Duodenal mucosa (tissue), 2 donors: ENCODE data around the gene TMEM255B.
"Not testable (repeated sequence)": the region's sequence is repeated elsewhere in the genome, so short reads cannot be mapped to it uniquely, and the experiment has no call there.

ENCODE experiments used
- H3K27ac ChIP-seq: one replicate; pipeline ENCODE4 v1.7.0; 2013; ENCODE audit warnings: low read depth, low read length
- H3K27me3 ChIP-seq, 2 donors: one replicate each; pipeline ENCODE4 v1.7.0; 2013; ENCODE audit warnings: low read length in 2 of 2, control low read depth in 1 of 2; ENCODE audit not compliant: insufficient read depth in 2 of 2, control insufficient read depth in 1 of 2
- H3K36me3 ChIP-seq, 2 donors: one replicate each; pipeline ENCODE4 v1.7.0; 2013; ENCODE audit warnings: low read length in 2 of 2, control low read depth in 1 of 2; ENCODE audit not compliant: insufficient read depth in 2 of 2, control insufficient read depth in 1 of 2
- H3K4me1 ChIP-seq, 2 donors: one replicate each; pipeline ENCODE4 v1.7.0; 2013; ENCODE audit warnings: low read length in 2 of 2, control low read depth in 1 of 2; ENCODE audit not compliant: insufficient read depth in 2 of 2, control insufficient read depth in 1 of 2
- H3K4me3 ChIP-seq, 2 donors: one replicate each; pipeline ENCODE4 v1.7.0; 2013; ENCODE audit warnings: low read length in 2 of 2, low read depth in 1 of 2
- H3K9ac ChIP-seq, 2 donors: one replicate each; pipeline ENCODE4 v1.7.0; 2013; ENCODE audit warnings: low read length in 2 of 2, low read depth in 1 of 2
- H3K9me3 ChIP-seq, 2 donors: one replicate each; pipeline ENCODE4 v1.7.0; 2013; ENCODE audit warnings: low read length in 2 of 2, control low read depth in 1 of 2; ENCODE audit not compliant: control insufficient read depth in 1 of 2

Gene TMEM255B

DNA sequence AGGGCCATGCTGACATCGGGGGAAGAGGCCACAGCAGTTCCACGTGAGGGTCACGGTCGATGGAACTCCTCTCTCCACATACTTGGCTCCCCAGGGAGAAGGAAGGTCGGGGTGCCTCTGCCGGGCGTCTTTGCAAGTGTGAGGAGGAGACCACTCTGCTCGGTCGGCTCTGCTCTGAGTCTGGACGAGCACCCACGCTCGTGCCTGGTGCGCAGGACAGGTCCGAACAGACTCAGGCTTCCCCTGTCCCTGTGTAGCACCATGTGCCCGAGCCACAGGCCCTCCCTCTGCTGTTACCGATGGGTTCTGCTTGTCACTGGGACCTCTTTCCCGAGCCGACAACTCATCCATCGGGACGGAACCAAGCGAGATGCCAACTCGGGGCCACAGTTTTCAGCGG is 35.1 kb downstream of the TMEM255B start:
- Histone ChIP-seq H3K4me3 (no peak overlapping the region), H3K9me3 (no peaks in the 10 kb centered on the region), H3K4me1 (no peaks in the 10 kb centered on the region), H3K36me3 (no peaks in the 10 kb centered on the region), H3K27me3 (peaks cover 0 to 1% of the 10 kb centered on the region in 2 donors), H3K9ac (no peak overlapping the region), H3K27ac (no peak overlapping the region)

DNA sequence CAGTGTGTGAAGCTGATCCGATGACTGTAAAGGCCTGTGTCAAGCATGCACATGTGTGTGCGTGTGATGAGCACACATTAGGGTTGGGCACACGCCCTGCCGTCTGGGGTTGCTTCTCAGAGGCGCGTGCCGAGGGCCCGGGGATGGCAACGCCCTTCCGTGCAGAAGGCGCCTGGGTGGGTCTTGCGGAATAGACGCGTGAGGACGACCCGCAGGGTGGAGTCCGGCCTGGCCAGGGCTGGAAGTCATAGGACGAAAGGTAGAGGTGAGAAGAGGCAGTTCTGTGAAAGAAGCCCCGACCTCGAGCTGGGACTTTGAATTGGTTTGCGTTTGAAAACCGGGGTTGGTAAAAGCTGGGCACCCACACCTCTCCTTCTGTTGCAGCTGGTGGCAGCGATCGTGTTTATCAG is 35.7 kb downstream of the TMEM255B start:
- Histone ChIP-seq H3K4me1 (no peaks in the 10 kb centered on the region), H3K9me3 (no peaks in the 10 kb centered on the region), H3K36me3 (no peaks in the 10 kb centered on the region), H3K27ac (no peak overlapping the region), H3K9ac (no peak overlapping the region), H3K27me3 (no peaks in the 10 kb centered on the region), H3K4me3 (no peak overlapping the region)

DNA sequence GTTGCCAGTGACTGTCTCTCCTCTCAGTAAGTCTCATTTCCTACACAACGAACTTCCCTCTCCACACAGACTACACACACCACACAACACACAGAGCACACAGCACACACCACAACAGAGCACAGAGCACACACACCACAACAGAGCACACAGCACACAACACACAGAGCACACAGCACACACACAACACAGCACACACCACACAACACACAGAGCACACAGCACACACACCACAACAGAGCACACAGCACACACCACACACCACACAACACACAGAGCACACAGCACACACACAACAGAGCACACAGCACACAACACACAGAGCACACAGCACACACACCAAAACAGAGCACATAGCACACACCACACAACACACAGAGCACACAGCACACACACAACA is 36.3 kb downstream of the TMEM255B start:
- H3K4me1 ChIP-seq, H3K9me3 ChIP-seq, H3K27me3 ChIP-seq, H3K4me3 ChIP-seq, H3K27ac ChIP-seq, H3K9ac ChIP-seq, H3K36me3 ChIP-seq: not testable (repeated sequence)

DNA sequence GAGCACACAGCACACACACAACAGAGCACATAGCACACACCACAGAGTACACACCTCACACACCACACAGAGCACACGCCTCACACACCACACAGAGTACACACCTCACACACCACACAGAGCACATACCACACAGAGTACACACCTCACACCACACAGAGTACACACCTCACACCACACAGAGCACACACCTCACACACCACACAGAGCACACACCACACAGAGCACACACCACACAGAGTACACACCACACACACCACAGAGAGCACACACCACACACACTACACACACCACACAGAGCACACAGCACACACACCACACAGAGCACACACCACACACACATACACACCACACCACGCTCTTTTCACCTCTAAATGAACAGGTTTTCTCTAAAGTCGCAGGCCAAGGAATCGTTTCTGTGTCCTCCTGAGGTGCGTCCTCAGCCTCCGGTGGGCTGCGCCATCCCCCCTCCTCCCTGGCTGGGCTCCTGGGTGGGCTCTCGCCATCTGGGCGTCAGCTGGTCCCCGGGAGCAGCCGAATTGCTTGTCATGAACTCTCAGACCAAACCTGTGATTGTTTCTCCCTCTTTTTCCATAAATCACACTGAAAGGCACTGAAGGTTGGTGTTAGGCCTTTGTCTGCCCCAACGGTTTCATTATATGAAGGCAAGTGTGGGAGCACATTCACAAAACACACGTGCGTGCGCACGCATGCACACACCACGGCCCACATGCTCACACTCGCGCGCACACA is 37.4 kb downstream of the TMEM255B start:
- Histone ChIP-seq H3K36me3 (no peaks in the 10 kb centered on the region), H3K4me3 (no peak overlapping the region), H3K9ac (no peak overlapping the region), H3K27me3 (no peaks in the 10 kb centered on the region), H3K9me3 (no peaks in the 10 kb centered on the region), H3K27ac (no peak overlapping the region), H3K4me1 (no peaks in the 10 kb centered on the region)

DNA sequence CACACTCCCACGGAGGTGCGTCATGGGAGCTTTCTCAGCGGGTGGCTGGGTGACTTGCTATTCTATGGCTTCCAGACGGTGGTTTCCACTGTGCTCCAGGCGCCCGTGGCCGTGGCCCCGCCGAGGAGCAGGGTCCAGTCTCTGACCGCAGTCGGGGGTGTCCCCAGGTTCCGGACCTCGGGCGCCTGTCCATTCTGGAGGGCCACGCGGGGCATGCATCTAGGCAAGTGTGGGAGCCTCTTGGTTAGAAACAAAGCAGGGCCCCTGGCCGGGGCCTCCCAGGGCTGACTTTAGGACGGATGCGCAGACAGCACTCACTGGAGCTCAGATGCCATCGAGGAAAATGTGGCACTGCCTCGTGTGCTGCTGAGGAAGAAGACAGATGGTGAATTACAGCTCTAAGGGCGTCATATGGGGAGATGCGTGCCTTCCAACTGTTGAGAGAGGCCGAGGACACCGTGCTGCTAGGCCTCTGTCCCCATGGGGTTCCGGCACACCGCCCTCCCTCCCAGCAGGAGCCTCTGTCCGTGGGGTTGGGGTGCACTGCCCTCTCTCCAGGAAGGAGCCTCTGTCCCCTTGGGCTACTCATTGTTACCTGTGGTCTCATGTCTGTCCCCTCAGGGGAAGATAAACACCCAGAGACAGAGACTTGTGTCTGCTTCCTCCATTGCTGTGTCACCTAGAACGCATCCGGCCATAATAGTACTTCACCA is 38.1 kb downstream of the TMEM255B start:
- H3K9ac ChIP-seq = no peak overlapping the region
- no peaks in the 10 kb centered on the region for H3K36me3 ChIP-seq
- H3K4me1 ChIP-seq = no peaks in the 10 kb centered on the region
- no peak overlapping the region for H3K27ac ChIP-seq
- H3K9me3 ChIP-seq = no peaks in the 10 kb centered on the region
- no peak overlapping the region for H3K4me3 ChIP-seq
- H3K27me3 ChIP-seq = no peaks in the 10 kb centered on the region

DNA sequence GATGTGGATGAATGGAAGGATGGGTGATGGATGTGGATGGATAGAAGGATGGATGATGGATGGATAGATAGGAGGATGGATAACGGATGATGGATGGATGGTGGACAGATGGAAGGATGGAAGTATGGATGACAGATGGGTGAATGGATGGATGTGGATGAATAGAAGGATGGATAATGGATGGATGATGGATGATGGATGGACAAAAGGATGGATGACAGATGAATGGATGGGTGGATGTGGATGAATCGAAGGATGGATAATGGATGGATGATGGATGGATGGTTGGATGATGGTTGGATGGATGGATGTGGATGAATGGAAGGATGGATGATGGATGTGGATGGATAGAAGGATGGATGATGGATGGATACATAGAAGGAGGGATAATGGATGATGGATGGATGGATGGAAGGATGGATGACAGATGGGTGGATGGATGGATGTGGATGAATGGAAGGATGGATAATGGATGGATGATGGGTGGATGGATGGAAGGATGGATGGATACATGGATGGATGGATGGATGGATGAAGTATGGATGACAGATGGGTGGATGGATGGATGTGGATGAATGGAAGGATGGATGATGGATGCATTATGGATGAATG is 39.3 kb downstream of the TMEM255B start:
- Histone ChIP-seq H3K4me3 (no peak overlapping the region), H3K4me1 (no peaks in the 10 kb centered on the region)

DNA sequence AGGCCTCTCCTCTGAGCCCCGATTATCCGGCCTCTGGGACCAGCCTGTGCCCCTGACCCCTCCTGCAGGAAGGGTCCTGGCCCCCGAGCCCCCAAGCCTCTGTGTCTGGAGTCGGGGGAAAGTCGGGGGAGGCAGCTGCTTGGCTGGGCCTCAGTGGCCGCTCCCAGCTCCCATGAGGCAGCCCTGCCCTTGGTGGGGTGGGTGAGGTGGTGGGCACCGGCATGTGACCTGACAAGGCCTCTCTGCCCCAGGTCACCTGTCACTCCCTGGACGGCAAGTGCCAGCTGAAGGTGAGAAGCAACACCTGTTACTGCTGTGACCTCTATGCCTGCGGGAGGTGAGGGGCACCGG is 41.5 kb downstream of the TMEM255B start:
- Histone ChIP-seq H3K36me3 (no peaks in the 10 kb centered on the region), H3K9me3 (no peaks in the 10 kb centered on the region), H3K27ac (no peak overlapping the region), H3K9ac (no peak overlapping the region), H3K27me3 (no peaks in the 10 kb centered on the region), H3K4me1 (no peaks in the 10 kb centered on the region), H3K4me3 (no peak overlapping the region)

More for the DNA sequence above, 39.3 kb downstream of the TMEM255B start:
- no peaks in the 10 kb centered on the region for H3K36me3 ChIP-seq
- no peak overlapping the region for H3K27ac ChIP-seq
- H3K9me3 ChIP-seq = no peaks in the 10 kb centered on the region
- no peaks in the 10 kb centered on the region for H3K27me3 ChIP-seq
- H3K9ac ChIP-seq = no peak overlapping the region

DNA sequence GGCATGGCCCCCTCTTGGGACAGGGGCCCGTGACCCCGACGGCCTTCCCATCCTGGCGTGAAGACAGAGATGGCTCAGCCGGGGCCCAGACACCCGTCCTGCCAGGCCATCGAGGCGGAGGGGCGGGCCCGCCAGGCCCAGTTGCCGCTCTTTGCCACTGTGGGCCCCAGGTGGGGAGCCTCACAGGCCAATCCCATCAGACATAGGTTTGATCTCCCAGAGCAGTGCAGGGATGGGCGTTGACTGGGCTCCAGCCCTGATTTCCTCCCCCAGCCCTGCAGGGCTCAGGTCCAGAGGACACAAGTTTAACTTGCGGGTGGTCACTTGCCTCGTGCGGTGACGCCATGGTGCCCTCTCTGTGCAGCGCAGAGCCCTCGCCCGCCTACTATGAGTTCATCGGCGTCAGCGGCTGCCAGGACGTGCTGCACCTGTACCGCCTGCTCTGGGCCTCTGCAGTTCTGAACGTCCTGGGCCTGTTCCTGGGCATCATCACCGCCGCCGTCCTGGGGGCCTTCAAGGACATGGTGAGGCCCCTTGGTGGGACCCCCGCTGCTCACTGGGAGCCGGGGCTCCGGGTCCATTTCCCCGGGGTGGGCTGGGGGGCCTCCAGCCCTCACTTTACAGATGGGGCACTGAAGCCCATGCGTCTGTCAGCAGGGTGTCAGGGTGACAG is 42.4 kb downstream of the TMEM255B start:
- Histone ChIP-seq H3K36me3 (no peaks in the 10 kb centered on the region), H3K4me1 (no peaks in the 10 kb centered on the region), H3K27ac (no peak overlapping the region), H3K9ac (no peak overlapping the region), H3K4me3 (no peak overlapping the region), H3K27me3 (no peaks in the 10 kb centered on the region), H3K9me3 (no peaks in the 10 kb centered on the region)

DNA sequence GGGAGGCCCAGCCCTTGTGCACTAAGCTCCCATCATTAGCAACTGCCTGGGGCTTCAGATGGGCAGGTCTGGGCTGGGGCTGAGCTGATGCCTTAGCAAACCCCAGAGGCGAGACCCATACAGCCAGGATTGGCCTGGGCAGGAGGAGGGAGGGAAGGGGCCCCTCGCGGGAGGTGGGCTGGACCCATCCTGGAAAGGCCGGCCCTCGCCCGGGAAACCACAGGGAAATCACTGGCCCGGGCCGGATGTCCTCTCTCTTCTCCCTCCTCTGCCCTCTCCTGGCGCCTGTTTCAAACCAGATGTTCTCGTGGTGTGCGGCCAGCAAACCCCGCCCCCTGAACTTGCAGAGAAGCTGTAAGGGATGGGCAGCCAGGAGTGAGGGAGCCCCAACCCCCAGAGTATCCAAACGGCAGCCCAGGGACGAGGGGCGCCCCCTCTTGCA is 43.1 kb downstream of the TMEM255B start:
- Histone ChIP-seq H3K36me3 (no peaks in the 10 kb centered on the region), H3K9me3 (no peaks in the 10 kb centered on the region), H3K27ac (no peak overlapping the region), H3K27me3 (no peaks in the 10 kb centered on the region), H3K9ac (no peak overlapping the region), H3K4me3 (no peak overlapping the region), H3K4me1 (no peaks in the 10 kb centered on the region)

DNA sequence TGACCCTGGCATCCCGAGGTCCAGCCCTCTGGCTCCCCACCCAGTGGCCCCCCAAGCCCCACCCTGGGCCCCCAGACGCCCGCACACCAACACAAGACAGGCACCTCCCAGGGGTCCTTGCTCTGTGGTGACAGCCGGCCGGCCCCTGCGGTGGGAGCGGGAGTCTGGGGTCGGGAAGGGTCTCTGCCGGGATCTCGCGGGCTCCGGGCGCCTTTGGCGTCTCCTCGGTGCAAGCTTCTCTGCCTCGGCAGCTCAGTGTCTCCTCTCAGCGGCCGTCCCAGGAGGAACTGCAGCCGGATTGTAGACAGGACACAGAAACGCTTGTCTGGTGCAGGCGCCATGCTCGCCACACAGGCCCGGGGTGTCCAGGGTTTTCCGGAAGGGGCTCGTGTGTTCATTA is 43.7 kb downstream of the TMEM255B start:
- Histone ChIP-seq H3K9me3 (no peaks in the 10 kb centered on the region), H3K36me3 (no peaks in the 10 kb centered on the region), H3K27ac (no peak overlapping the region), H3K9ac (no peak overlapping the region), H3K4me3 (no peak overlapping the region), H3K4me1 (no peaks in the 10 kb centered on the region), H3K27me3 (no peaks in the 10 kb centered on the region)
